ENCODE measurements around the gene LIFR. TPM values are rescaled to one million over a fixed set of nuclear protein-coding genes. Genes with fewer than 3 reads are reported as not detected.
A peak's percentile ranks its signal among the peaks of the same experiment; 100 is the strongest.

Gene LIFR
- total and polyA plus RNA-seq, 2 experiments from 2014 or later, result 50.2 to 83.8 TPM

DNA sequence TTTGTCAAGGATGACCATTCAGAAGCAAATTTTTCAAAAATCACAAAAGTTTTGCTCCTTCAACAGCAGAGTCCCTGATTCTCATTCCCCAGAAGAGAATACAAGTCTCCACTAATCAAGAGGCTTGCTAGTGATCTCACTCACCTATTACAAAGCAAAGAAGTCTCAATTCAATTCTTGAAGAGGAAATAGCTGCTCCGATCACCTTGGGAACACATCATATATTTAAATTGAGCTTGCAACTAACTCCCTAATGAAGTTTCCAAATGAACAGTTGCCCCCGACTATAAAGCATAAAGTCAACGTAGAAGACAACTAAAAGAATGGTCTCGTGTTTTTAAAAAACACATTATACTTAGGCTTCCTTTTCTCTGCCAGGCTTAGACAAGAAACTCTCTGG is 1.6 kb downstream of the LIFR start:
- Histone ChIP-seq H3K4me2 (peak overlapping the region; percentile 78), H3K9me2 (replicated peaks; ENCODE audit: insufficient read depth) (no peaks in the 10 kb centered on the region), H3K27me3 (no peaks in the 10 kb centered on the region), H3K27ac (peak overlapping the region; percentile 3), H2AFZ (no peak overlapping the region), H3K79me2 (peaks cover 59% of the 10 kb centered on the region), H3K9me3 (ENCODE audit: low read depth) (no peaks in the 10 kb centered on the region), H3K4me3 (peak overlapping the region; percentile 76), H4K20me1 (ENCODE audit: insufficient read depth, poor library complexity, severe bottlenecking) (peaks cover 3% of the 10 kb centered on the region), H3K4me1 (ENCODE audit: insufficient read depth) (peaks cover 19% of the 10 kb centered on the region), H3K36me3 (replicated peaks; ENCODE audit: insufficient read depth, low read depth) (no peaks in the 10 kb centered on the region)
- DNase-seq (ENCODE audit: low spot score), result no peak
- 30% methylated on average over 4 of the region's 4 CpGs for WGBS (ENCODE audit: low lambda C conversion rate, missing lambda C conversion rate)
- TF ChIP-seq EZH2 (IDR thresholded peaks at IDR 0.05; ENCODE audit: borderline replicate concordance) (no peak), EZH2phosphoT487 (IDR thresholded peaks at IDR 0.05; ENCODE audit: low read depth, severe bottlenecking, unreplicated experiment) (no peak)
- TF ChIP-seq, protein P1, sequence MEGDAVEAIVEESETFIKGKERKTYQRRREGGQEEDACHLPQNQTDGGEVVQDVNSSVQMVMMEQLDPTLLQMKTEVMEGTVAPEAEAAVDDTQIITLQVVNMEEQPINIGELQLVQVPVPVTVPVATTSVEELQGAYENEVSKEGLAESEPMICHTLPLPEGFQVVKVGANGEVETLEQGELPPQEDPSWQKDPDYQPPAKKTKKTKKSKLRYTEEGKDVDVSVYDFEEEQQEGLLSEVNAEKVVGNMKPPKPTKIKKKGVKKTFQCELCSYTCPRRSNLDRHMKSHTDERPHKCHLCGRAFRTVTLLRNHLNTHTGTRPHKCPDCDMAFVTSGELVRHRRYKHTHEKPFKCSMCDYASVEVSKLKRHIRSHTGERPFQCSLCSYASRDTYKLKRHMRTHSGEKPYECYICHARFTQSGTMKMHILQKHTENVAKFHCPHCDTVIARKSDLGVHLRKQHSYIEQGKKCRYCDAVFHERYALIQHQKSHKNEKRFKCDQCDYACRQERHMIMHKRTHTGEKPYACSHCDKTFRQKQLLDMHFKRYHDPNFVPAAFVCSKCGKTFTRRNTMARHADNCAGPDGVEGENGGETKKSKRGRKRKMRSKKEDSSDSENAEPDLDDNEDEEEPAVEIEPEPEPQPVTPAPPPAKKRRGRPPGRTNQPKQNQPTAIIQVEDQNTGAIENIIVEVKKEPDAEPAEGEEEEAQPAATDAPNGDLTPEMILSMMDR (IDR thresholded peaks at IDR 0.05; ENCODE audit: poor library complexity), result no peak

DNA sequence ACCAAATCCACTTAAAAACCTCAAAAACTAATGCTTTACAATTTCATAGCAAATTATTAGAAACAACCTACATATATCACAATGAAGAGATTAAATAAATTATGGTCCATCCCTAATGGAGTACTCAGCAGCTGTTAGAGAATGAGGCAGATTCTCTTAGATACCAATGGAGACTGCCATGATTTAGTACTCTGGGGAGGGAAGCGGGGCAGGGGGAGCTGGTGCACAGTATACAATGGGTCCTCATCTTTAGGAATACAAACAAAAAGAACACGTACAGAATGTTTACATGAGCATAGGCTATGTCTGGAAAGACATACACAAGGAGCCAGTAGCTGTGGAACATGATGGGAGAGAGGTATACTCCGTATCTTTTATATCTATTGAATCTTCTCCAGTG is 2.0 kb downstream of the LIFR start:
- Histone ChIP-seq H3K9me3 (ENCODE audit: low read depth) (no peaks in the 10 kb centered on the region), H3K79me2 (peaks cover 64% of the 10 kb centered on the region), H4K20me1 (ENCODE audit: insufficient read depth, poor library complexity, severe bottlenecking) (peaks cover 3% of the 10 kb centered on the region), H3K4me2 (peak overlapping the region; percentile 78), H3K9me2 (replicated peaks; ENCODE audit: insufficient read depth) (no peaks in the 10 kb centered on the region), H2AFZ (no peak overlapping the region), H3K36me3 (replicated peaks; ENCODE audit: insufficient read depth, low read depth) (no peaks in the 10 kb centered on the region), H3K27ac (no peak overlapping the region), H3K27me3 (no peaks in the 10 kb centered on the region), H3K4me3 (no peak overlapping the region), H3K4me1 (ENCODE audit: insufficient read depth) (peaks cover 17% of the 10 kb centered on the region)
- TF ChIP-seq EZH2phosphoT487 (IDR thresholded peaks at IDR 0.05; ENCODE audit: low read depth, severe bottlenecking, unreplicated experiment) (no peak), EZH2 (IDR thresholded peaks at IDR 0.05; ENCODE audit: borderline replicate concordance) (no peak)
- TF ChIP-seq, protein P1 (IDR thresholded peaks at IDR 0.05; ENCODE audit: poor library complexity), result no peak
- DNase-seq (ENCODE audit: low spot score), result no peak
- WGBS (ENCODE audit: low lambda C conversion rate, missing lambda C conversion rate), result 56% methylated on average over 3 of the region's 3 CpGs

DNA sequence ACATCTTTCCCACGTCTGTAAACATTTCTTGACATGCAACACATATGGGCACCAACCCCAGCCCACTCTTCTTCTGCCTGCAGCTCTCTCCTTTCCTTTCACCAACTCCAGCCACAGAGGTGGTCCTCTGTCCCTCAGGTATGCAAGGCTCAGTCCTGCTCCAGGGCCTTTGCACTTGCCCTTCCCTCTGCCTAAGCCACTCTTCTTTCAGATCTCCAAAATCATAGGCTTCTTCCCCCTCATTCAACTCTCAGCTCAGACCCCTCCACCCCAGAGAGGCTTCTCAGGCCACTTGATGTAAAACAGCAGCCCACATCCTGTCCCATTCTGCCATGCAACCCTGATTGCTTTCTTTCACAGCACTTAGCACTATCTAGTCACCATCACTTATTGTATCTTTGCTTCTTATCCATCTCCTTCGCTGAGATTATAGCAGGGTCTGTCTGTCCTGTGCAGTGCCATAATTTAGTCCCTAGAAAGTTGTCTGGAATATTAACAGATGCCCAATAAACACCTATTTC is 3.4 kb downstream of the LIFR start:
- TF ChIP-seq EZH2phosphoT487 (IDR thresholded peaks at IDR 0.05; ENCODE audit: low read depth, severe bottlenecking, unreplicated experiment), result no peak
- no peak for TF ChIP-seq EZH2 (IDR thresholded peaks at IDR 0.05; ENCODE audit: borderline replicate concordance)
- TF ChIP-seq, protein P1 (IDR thresholded peaks at IDR 0.05; ENCODE audit: poor library complexity), result no peak
- Histone ChIP-seq H3K4me2 (peak overlapping the region; percentile 10), H3K27me3 (no peaks in the 10 kb centered on the region), H3K36me3 (replicated peaks; ENCODE audit: insufficient read depth, low read depth) (no peaks in the 10 kb centered on the region), H4K20me1 (ENCODE audit: insufficient read depth, poor library complexity, severe bottlenecking) (peaks cover 3% of the 10 kb centered on the region), H2AFZ (no peak overlapping the region), H3K79me2 (peaks cover 77% of the 10 kb centered on the region), H3K4me1 (ENCODE audit: insufficient read depth) (peaks cover 23% of the 10 kb centered on the region), H3K27ac (no peak overlapping the region), H3K9me3 (ENCODE audit: low read depth) (no peaks in the 10 kb centered on the region), H3K4me3 (no peak overlapping the region), H3K9me2 (replicated peaks; ENCODE audit: insufficient read depth) (no peaks in the 10 kb centered on the region)
- 43% methylated on average over 2 of the region's 2 CpGs for WGBS (ENCODE audit: low lambda C conversion rate, missing lambda C conversion rate)
- DNase-seq (ENCODE audit: low spot score), result no peak

Data from hepatocyte (in vitro differentiated cells).